Epithelial cell of esophagus (primary cell): ENCODE measurements around the gene MLANA.

Experiments
- DNase-seq: peaks from one replicate; pipeline ENCODE4 v3.0.0; 2010; ENCODE audit warnings: low read depth
- H3K4me3 ChIP-seq: 2 replicates; pipeline ENCODE4 v1.5.1; 2011; ENCODE audit warnings: mild to moderate bottlenecking, low read length, control low read depth
- TF ChIP-seq, protein P1 (sequence below): IDR thresholded peaks from 2 replicates; pipeline ENCODE4 v1.5.1; 2011; ENCODE audit warnings: low read depth, mild to moderate bottlenecking, low read length, control low read depth, inconsistent platforms; ENCODE audit not compliant: insufficient read depth; ENCODE audit errors: missing control alignments

MLANA gene

DNA sequence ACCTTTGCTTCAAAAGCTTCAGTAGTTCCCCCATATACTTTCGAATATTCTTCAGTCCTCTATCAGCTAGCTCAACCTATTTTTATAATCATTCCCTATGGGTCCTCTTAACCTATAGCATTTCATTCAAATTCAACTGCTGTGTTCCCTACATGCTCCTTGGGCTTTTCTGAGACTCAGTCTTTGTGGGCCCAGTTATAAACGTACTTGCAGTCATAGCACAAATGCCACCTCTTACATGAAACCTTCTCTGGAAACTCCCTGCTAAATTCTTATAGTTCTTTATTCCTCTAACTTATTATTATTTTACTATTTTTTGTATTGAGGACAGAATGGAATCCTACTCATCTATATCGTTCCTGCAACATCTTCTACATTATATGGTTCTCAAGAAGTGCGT lies 24.7 kb downstream of the MLANA start:
- H3K4me3 ChIP-seq: no peak overlapping the region
- TF ChIP-seq, protein P1, sequence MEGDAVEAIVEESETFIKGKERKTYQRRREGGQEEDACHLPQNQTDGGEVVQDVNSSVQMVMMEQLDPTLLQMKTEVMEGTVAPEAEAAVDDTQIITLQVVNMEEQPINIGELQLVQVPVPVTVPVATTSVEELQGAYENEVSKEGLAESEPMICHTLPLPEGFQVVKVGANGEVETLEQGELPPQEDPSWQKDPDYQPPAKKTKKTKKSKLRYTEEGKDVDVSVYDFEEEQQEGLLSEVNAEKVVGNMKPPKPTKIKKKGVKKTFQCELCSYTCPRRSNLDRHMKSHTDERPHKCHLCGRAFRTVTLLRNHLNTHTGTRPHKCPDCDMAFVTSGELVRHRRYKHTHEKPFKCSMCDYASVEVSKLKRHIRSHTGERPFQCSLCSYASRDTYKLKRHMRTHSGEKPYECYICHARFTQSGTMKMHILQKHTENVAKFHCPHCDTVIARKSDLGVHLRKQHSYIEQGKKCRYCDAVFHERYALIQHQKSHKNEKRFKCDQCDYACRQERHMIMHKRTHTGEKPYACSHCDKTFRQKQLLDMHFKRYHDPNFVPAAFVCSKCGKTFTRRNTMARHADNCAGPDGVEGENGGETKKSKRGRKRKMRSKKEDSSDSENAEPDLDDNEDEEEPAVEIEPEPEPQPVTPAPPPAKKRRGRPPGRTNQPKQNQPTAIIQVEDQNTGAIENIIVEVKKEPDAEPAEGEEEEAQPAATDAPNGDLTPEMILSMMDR: no peak
- no peak for DNase-seq

DNA sequence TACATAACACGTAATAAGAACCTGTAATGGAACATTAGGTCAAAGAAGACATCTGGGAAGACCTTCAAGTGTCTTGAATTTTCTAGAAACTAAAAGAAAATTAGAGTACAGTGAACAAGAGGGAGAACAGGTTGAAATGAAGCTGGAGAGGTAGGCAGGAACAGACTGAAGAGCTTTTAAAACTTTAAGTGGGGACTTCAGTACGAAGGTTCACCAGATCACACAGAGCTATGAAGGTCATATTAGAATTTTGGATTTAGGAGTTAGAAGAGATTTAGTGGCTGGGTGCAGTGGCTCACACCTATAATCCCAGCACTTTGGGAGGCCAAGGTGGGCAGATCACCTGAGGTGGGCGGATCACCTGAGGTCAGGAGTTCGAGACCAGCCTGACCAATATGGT lies 26.6 kb downstream of the MLANA start:
- no peak for DNase-seq
- TF ChIP-seq, protein P1: no peak
- H3K4me3 ChIP-seq: no peak overlapping the region

DNA sequence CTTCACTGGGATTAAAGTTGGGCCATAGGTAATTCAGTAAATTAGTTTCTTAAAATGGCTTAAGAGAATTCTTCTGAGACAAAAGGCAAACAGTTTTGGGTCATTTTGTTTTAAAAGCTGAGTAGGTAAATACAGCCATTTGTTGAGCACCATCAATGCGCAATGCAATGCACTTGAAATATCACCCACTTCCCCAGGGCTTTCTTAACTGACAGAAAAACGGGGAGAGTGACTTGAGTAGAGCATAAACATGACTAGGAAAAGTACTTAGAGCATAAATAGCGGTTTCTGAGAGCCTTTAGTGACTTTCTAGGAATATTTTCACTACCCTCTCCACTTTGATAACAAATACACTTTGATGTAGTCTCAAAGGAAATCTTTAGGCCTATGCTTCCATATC lies 27.2 kb downstream of the MLANA start:
- H3K4me3 ChIP-seq: no peak overlapping the region
- DNase-seq: no peak
- TF ChIP-seq, protein P1: no peak

DNA sequence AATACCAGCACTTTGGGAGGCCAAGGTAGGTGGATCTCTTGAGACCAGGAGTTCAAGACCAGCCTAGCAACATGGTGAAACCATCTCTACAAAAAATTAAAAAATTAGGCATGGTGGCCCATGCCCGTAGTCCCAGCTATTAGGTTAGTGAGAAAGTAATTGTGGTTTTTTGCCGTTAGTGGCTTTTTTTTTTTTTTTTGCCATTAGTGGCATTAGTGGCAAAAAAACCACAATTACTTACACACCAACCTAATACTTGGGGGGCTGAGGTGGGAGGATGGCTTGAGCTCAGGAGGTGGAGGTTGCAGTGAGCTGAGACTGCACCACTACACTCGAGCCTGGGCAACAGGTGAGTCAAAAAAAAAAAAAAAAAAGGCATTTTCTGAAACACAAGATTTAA lies 27.8 kb downstream of the MLANA start:
- no peak for DNase-seq
- TF ChIP-seq, protein P1: no peak

DNA sequence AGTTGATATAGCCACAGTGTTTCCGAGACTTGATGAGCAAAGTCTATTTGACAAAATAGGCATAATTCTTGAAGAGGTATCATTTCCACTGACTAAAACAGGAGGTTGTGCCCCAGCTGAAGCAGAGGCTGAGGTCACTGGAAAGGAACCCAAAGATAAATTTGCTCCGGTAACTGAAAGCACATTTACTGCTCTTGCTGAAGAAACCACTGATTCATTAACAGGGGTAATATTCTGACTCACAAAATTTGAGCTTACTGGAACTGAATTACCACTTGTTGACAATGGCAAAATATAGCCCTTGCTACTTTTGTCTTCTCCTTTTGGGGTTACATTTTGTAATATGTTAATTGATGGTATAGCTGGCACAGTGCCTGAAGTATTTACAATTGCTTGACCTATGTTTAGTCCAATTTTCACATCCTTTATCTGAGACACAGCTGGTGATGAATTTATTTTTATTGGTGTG lies 30.2 kb downstream of the MLANA start:
- TF ChIP-seq, protein P1: no peak
- no peak overlapping the region for H3K4me3 ChIP-seq
- no peak for DNase-seq

More for the DNA sequence above, 27.8 kb downstream of the MLANA start:
- H3K4me3 ChIP-seq: no peak overlapping the region

DNA sequence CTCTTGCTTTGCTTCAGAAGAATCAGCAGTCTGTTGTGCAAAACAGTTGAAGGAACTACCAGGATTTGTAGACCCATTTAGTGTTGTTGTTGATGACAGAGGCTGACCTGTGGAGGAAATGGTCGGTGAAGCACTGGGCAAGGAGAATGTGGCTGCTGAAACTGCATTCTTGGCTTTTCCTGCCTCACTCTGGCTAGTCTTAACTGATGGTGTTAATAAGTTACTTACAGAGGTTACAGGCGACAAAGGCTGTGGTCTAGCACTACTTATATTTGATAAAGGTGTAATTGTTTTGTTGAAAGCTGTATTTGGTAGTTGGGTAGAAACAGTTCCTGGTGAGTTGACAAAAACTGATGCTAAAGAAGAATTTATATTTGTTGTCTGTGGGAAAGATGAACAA lies 31.5 kb downstream of the MLANA start:
- H3K4me3 ChIP-seq: no peak overlapping the region
- no peak for DNase-seq
- TF ChIP-seq, protein P1: no peak

DNA sequence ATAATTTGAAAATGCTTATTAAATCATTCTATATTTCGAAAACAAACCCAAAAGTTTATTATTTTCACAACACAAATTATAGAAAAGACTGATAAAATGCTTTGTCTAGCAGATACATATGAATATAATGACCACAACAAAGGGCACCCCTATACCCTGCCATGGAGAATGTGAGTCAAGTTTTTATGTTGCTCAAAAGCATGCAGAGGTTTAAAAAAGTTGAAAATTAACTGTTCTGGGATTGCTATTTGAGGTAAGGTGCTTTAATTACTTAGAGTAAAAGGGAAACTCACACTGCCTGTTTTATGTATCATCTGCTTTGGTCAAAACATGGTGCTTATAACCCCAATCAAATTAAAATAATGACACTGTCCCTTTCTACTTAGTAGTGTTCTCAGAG lies 41.0 kb downstream of the MLANA start:
- no peak overlapping the region for H3K4me3 ChIP-seq
- TF ChIP-seq, protein P1: no peak
- no peak for DNase-seq
